Smooth muscle cell (in vitro differentiated cells): ENCODE results near the gene WWP2. TPM values are rescaled to one million over a fixed set of nuclear protein-coding genes. Genes with fewer than 3 reads are reported as not detected.

Experiments used
- DNase-seq: peaks from one replicate; lab custom pipeline; 2025; ENCODE audit not compliant: unreplicated experiment; lab: John Stamatoyannopoulos, UW
- H2AFZ ChIP-seq: fragments of 200-600 bp; sonication (generic); 2 replicates; pipeline ENCODE4 v1.6.0; 2016; ENCODE audit warnings: antibody characterized with exemption, low read depth, mild to moderate bottlenecking
- H3F3A ChIP-seq: fragments of 200-600 bp; sonication (generic); 2 replicates; pipeline ENCODE4 v1.6.0; 2017; ENCODE audit warnings: antibody characterized with exemption, low read depth
- H3K27ac ChIP-seq: fragments of 200-600 bp; sonication (generic); 2 replicates; pipeline ENCODE4 v1.5.1; 2016; ENCODE audit warnings: low read depth, mild to moderate bottlenecking
- H3K27me3 ChIP-seq: fragments of 200-600 bp; sonication (generic); 2 replicates; pipeline ENCODE4 v1.6.1; 2016; ENCODE audit warnings: low read depth, mild to moderate bottlenecking
- H3K36me3 ChIP-seq: fragments of 200-600 bp; sonication (generic); 2 replicates; pipeline ENCODE4 v1.5.1; 2016; ENCODE audit warnings: low read depth
- H3K4me1 ChIP-seq: fragments of 200-600 bp; sonication (generic); 2 replicates; pipeline ENCODE4 v1.5.1; 2016; ENCODE audit warnings: low read depth
- H3K4me2 ChIP-seq: fragments of 200-600 bp; sonication (generic); 2 replicates; pipeline ENCODE4 v1.6.0; 2016; ENCODE audit warnings: mild to moderate bottlenecking
- H3K4me3 ChIP-seq: fragments of 200-600 bp; sonication (generic); 2 replicates; pipeline ENCODE4 v1.5.1; 2016; ENCODE audit warnings: mild to moderate bottlenecking
- H3K79me2 ChIP-seq: fragments of 200-600 bp; sonication (generic); 2 replicates; pipeline ENCODE4 v1.6.0; 2016; ENCODE audit warnings: low read depth, mild to moderate bottlenecking
- H3K9ac ChIP-seq: fragments of 200-600 bp; sonication (generic); 2 replicates; pipeline ENCODE4 v1.6.0; 2016; ENCODE audit warnings: low read depth
- H3K9me3 ChIP-seq: fragments of 200-600 bp; sonication (generic); replicated peaks from 2 replicates; pipeline ENCODE4 v1.5.1; 2016; ENCODE audit warnings: low read depth
- H4K20me1 ChIP-seq: fragments of 200-600 bp; sonication (generic); 2 replicates; pipeline ENCODE4 v1.6.0; 2016; ENCODE audit warnings: low read depth
- WGBS: methylation state at CpG from one replicate; pipeline ENCODE4 v1.1.7; 2016; ENCODE audit warnings: low lambda C conversion rate; 5-methylcytosine and 5-hydroxymethylcytosine counted together
- polyA plus RNA-seq: library from polyadenylated mRNA; unstranded; fragments of >200 nt; fragmentation: Nextera tagmentation; extraction: Ambion mirVana; gene quantifications from 2 replicates; pipeline ENCODE4 v1.2.1, GENCODE V29; 2016
- total RNA-seq: library from RNA; depleted of rRNA; stranded (reverse); fragments of >200 nt; gene quantifications from 2 replicates; pipeline ENCODE4 v1.2.3, GENCODE V29; 2014
- TF ChIP-seq, protein P1 (sequence below): fragments of 200-600 bp; sonication (generic); IDR thresholded peaks from 2 replicates; pipeline ENCODE4 v1.5.1; 2017; ENCODE audit warnings: borderline replicate concordance, mild to moderate bottlenecking, antibody characterized with exemption; ENCODE audit not compliant: insufficient read depth, poor library complexity, severe bottlenecking

The WWP2 gene
- total and polyA plus RNA-seq, 2 experiments from 2014 or later: 7.8 to 9.0 TPM

DNA sequence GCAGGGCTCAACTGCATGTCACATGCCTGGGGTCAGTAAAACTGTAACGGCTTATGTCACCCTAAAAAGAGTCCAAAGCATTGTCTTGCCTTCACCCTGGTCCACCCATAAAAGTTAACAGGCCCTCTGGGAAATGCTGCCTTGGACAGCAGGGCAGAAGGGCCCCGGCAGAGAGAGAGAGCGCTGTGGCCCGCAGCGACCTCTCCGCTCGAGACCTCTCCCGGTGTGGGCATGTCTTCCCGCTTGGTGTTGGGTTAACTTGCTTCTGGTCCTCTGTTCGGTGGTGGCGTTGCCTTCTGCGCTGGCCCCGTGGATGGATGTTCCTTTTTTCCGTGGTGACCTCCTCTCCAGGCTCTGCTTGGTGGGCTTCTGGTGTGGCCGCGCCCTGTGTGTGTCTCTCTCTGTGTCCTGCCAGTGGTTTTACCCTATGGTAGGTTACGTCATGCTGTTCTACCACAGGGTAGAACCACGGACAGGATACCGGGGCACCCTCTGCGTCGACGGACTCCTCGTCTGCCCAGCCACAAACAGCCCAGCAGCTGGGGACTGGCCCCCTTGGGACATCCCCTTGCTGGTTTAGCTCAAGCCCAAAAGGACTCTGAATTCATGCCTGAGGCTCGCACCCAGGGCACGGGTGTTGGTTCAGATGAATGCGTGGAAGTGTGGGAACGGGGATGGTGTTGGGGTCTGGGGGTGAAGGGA lies 170.7 kb downstream of the WWP2 start:
- H4K20me1 ChIP-seq: no peaks in the 10 kb centered on the region
- DNase-seq: no peak
- H3K36me3 ChIP-seq: no peaks in the 10 kb centered on the region
- H3K9me3 ChIP-seq: no peaks in the 10 kb centered on the region
- no peaks in the 10 kb centered on the region for H3K27me3 ChIP-seq
- no peak overlapping the region for H2AFZ ChIP-seq
- WGBS: 95% methylated on average over 27 of the region's 27 CpGs
- no peaks in the 10 kb centered on the region for H3F3A ChIP-seq
- no peak overlapping the region for H3K9ac ChIP-seq
- no peaks in the 10 kb centered on the region for H3K4me1 ChIP-seq
- no peak overlapping the region for H3K4me2 ChIP-seq
- TF ChIP-seq, protein P1, sequence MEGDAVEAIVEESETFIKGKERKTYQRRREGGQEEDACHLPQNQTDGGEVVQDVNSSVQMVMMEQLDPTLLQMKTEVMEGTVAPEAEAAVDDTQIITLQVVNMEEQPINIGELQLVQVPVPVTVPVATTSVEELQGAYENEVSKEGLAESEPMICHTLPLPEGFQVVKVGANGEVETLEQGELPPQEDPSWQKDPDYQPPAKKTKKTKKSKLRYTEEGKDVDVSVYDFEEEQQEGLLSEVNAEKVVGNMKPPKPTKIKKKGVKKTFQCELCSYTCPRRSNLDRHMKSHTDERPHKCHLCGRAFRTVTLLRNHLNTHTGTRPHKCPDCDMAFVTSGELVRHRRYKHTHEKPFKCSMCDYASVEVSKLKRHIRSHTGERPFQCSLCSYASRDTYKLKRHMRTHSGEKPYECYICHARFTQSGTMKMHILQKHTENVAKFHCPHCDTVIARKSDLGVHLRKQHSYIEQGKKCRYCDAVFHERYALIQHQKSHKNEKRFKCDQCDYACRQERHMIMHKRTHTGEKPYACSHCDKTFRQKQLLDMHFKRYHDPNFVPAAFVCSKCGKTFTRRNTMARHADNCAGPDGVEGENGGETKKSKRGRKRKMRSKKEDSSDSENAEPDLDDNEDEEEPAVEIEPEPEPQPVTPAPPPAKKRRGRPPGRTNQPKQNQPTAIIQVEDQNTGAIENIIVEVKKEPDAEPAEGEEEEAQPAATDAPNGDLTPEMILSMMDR: no peak
- H3K79me2 ChIP-seq: no peaks in the 10 kb centered on the region
- no peak overlapping the region for H3K27ac ChIP-seq
- H3K4me3 ChIP-seq: no peak overlapping the region

DNA sequence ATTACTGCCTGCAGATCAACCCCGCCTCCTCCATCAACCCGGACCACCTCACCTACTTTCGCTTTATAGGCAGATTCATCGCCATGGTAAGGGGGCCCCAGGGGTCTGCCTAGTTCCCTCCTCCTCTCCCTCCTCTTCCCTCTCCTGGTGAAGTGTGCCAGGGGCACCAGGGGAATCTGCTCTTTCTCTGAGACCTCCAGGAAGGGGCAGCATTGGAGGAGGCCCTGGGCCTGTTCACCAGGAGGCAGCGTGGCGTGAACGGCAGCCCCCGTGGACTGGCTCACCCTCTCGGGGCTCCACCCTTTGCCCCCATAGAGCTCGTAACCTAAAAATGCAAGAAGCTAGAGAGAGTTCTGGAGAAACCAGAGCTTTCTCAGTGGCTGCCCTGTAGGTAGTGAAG lies 171.9 kb downstream of the WWP2 start:
- WGBS: 92% methylated on average over 10 of the region's 10 CpGs
- no peaks in the 10 kb centered on the region for H3K27me3 ChIP-seq
- H3K36me3 ChIP-seq: no peaks in the 10 kb centered on the region
- H3K4me2 ChIP-seq: no peak overlapping the region
- DNase-seq: no peak
- no peaks in the 10 kb centered on the region for H4K20me1 ChIP-seq
- H3K27ac ChIP-seq: no peak overlapping the region
- no peaks in the 10 kb centered on the region for H3K79me2 ChIP-seq
- H3K9ac ChIP-seq: no peak overlapping the region
- no peak overlapping the region for H2AFZ ChIP-seq
- TF ChIP-seq, protein P1: no peak
- no peaks in the 10 kb centered on the region for H3F3A ChIP-seq
- H3K9me3 ChIP-seq: no peaks in the 10 kb centered on the region
- H3K4me1 ChIP-seq: no peaks in the 10 kb centered on the region
- no peak overlapping the region for H3K4me3 ChIP-seq

DNA sequence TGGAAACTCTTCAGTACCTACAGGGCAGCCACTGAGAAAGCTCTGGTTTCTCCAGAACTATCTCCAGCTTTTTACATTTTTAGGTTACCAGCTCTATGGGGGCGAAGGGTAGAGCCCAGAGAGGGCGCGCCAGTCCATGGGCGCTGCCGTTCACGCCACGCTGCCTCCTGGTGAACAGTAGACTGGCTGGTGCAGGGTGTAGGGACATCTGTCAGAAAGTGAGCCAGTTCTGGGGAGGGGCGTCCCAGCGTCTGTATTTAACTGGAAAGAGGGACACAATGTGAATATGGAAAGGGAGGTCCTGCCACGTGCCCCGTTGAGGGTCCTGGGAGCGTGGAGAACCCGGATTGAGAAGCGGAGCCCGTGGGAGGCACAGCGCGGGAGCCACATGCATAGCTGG lies 172.6 kb downstream of the WWP2 start:
- Histone ChIP-seq H3K9me3 (no peaks in the 10 kb centered on the region), H3K27ac (no peak overlapping the region), H3K4me1 (no peaks in the 10 kb centered on the region), H3K4me2 (no peak overlapping the region), H2AFZ (no peak overlapping the region), H4K20me1 (no peaks in the 10 kb centered on the region), H3K4me3 (no peak overlapping the region), H3K36me3 (no peaks in the 10 kb centered on the region), H3K27me3 (no peaks in the 10 kb centered on the region), H3K79me2 (no peaks in the 10 kb centered on the region), H3K9ac (no peak overlapping the region), H3F3A (no peaks in the 10 kb centered on the region)
- no peak for DNase-seq
- TF ChIP-seq, protein P1: no peak
- over 99% methylated on average over 17 of the region's 17 CpGs for WGBS

DNA sequence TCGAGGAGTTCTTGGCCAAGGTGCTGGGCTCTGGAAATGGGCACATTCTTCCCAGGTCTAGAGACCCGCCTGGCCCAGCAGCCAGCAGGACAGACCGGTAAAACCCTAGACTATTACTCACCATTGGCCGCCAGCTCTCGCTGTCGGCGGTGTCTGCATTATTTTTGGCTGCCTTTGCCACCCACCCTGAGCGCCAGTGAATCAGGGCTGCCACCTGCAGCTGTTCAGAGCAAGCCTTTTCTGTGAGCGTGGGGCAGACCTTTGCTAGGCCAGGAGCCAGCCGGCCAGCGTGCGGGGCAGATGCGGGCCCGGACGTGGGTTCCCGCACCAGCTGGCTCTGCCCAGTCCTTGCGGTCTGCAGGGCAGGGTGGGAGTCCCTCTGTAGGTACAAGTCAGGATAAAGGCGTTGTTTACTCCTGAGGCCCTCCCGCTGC lies 173.2 kb downstream of the WWP2 start:
- WGBS: 97% methylated on average over 19 of the region's 19 CpGs
- Histone ChIP-seq H4K20me1 (no peaks in the 10 kb centered on the region), H3K27me3 (no peaks in the 10 kb centered on the region), H3K27ac (no peak overlapping the region), H2AFZ (no peak overlapping the region), H3K4me3 (no peak overlapping the region), H3K9me3 (no peaks in the 10 kb centered on the region), H3K4me2 (no peak overlapping the region), H3K9ac (no peak overlapping the region), H3K79me2 (no peaks in the 10 kb centered on the region), H3K36me3 (no peaks in the 10 kb centered on the region), H3F3A (no peaks in the 10 kb centered on the region), H3K4me1 (no peaks in the 10 kb centered on the region)
- TF ChIP-seq, protein P1: no peak
- no peak for DNase-seq
